GM12873 (cell line): ENCODE data around the gene MLLT6.

Experiments
- CTCF ChIP-seq: IDR thresholded peaks from 2 replicates; pipeline ENCODE4 v1.5.1; 2012; ENCODE audit warnings: low read depth, mild to moderate bottlenecking, moderate library complexity, low read length, control low read depth; ENCODE audit not compliant: insufficient read depth; ENCODE audit errors: missing control alignments

Gene MLLT6

GRCh38 chr17:38705803-38706504 is 881 bp downstream of the MLLT6 start:
- TF ChIP-seq CTCF: no peak

GRCh38 chr17:38706505-38707216 is 1.6 kb downstream of the MLLT6 start:
- no peak for TF ChIP-seq CTCF

- no peak for TF ChIP-seq CTCF
Measured at GRCh38 chr17:38707678-38708351, 2.7 kb downstream of the MLLT6 start.

GRCh38 chr17:38709104-38709820 is 4.2 kb downstream of the MLLT6 start:
- no peak for TF ChIP-seq CTCF

GRCh38 chr17:38709864-38710603 is 5.0 kb downstream of the MLLT6 start:
- TF ChIP-seq CTCF: no peak

GRCh38 chr17:38710604-38710962 is 5.5 kb downstream of the MLLT6 start:
- no peak for TF ChIP-seq CTCF
